Osteocyte (in vitro differentiated cells): ENCODE data around the gene PDIK1L. TPM values are rescaled to one million over a fixed set of nuclear protein-coding genes. Genes with fewer than 3 reads are reported as not detected.
"Not testable (repeated sequence)": the region's sequence is repeated elsewhere in the genome, so short reads cannot be mapped to it uniquely, and the experiment has no call there.

Experiments
- DNase-seq: peaks from one replicate; pipeline ENCODE4 v3.0.0; 2021; ENCODE audit warnings: mixed read lengths; ENCODE audit not compliant: unreplicated experiment; ENCODE audit errors: extremely low spot score
- H3K27ac Mint-ChIP-seq: one replicate; pipeline ENCODE4 v1.8.0; 2021; ENCODE audit warnings: mild to moderate bottlenecking, mixed read lengths; ENCODE audit not compliant: unreplicated experiment
- H3K27me3 Mint-ChIP-seq: one replicate; pipeline ENCODE4 v1.8.0; 2021; ENCODE audit warnings: mixed read lengths; ENCODE audit not compliant: unreplicated experiment
- H3K36me3 Mint-ChIP-seq: one replicate; pipeline ENCODE4 v1.8.0; 2021; ENCODE audit warnings: mixed read lengths; ENCODE audit not compliant: unreplicated experiment
- H3K4me1 Mint-ChIP-seq: one replicate; pipeline ENCODE4 v1.8.0; 2021; ENCODE audit warnings: mixed read lengths; ENCODE audit not compliant: unreplicated experiment
- H3K4me3 Mint-ChIP-seq: one replicate; pipeline ENCODE4 v1.8.0; 2021; ENCODE audit warnings: mild to moderate bottlenecking, moderate library complexity, mixed read lengths; ENCODE audit not compliant: unreplicated experiment
- H3K9me3 Mint-ChIP-seq: one replicate; pipeline ENCODE4 v1.8.0; 2021; ENCODE audit warnings: mixed read lengths; ENCODE audit not compliant: unreplicated experiment
- CTCF ChIP-seq: fragments of 200-600 bp; sonication (generic); IDR thresholded peaks from 2 replicates; pipeline ENCODE4 v1.5.0; 2021; ENCODE audit warnings: antibody characterized with exemption, mild to moderate bottlenecking, moderate library complexity
- total RNA-seq: library from RNA; stranded (reverse); gene quantifications from 2 replicates; pipeline ENCODE4 v1.2.1, GENCODE V29; 2021

Gene PDIK1L
- total RNA-seq, 1 donor from 2014 or later, result 7.8 TPM

- Mint-ChIP-seq H3K4me1 (no peaks in the 10 kb centered on the region), H3K27ac (no peak overlapping the region), H3K36me3 (no peaks in the 10 kb centered on the region), H3K4me3 (no peak overlapping the region), H3K9me3 (no peaks in the 10 kb centered on the region), H3K27me3 (peaks cover 47% of the 10 kb centered on the region)
- no peak for DNase-seq
- TF ChIP-seq CTCF, result no peak
Measured at GRCh38 chr1:26089125-26089524, 22.5 kb upstream of the PDIK1L start.

DNA sequence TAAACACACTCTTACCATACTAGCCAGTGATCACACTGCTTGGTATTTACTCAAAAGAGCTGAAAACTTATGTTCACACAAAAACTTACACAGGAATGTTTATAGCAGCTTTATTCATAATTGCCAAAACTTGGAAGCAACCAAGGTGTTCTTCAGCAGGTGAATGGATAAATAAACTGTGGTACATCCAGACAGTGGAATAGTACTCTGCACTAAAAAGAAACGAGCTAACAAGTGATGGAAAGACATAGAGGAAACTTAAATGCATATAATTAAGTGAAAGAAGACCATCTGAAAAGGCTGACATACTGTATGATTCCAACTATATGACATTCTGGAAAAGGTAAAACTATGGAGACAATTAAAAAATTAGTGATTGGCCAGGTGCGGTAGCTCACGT, 20.7 kb upstream of the PDIK1L start:
- Mint-ChIP-seq H3K27ac (no peak overlapping the region), H3K36me3 (no peaks in the 10 kb centered on the region), H3K27me3 (peaks cover 38% of the 10 kb centered on the region), H3K9me3 (no peaks in the 10 kb centered on the region), H3K4me3 (no peak overlapping the region), H3K4me1 (peaks cover 6% of the 10 kb centered on the region)
- TF ChIP-seq CTCF, result no peak
- no peak for DNase-seq

GRCh38 chr1:26092422-26092821, 19.2 kb upstream of the PDIK1L start:
- H3K4me1 Mint-ChIP-seq, result peaks cover 6% of the 10 kb centered on the region
- no peaks in the 10 kb centered on the region for H3K9me3 Mint-ChIP-seq
- H3K36me3 Mint-ChIP-seq, result no peaks in the 10 kb centered on the region
- no peak for TF ChIP-seq CTCF
- no peak overlapping the region for H3K4me3 Mint-ChIP-seq
- no peak overlapping the region for H3K27ac Mint-ChIP-seq
- no peak for DNase-seq
- H3K27me3 Mint-ChIP-seq, result peaks cover 30% of the 10 kb centered on the region

GRCh38 chr1:26093569-26093968, 18.1 kb upstream of the PDIK1L start:
- DNase-seq, H3K4me1 Mint-ChIP-seq, H3K4me3 Mint-ChIP-seq, H3K27ac Mint-ChIP-seq, H3K36me3 Mint-ChIP-seq, H3K9me3 Mint-ChIP-seq: not testable (repeated sequence)
- H3K27me3 Mint-ChIP-seq, result peaks cover 30% of the 10 kb centered on the region

DNA sequence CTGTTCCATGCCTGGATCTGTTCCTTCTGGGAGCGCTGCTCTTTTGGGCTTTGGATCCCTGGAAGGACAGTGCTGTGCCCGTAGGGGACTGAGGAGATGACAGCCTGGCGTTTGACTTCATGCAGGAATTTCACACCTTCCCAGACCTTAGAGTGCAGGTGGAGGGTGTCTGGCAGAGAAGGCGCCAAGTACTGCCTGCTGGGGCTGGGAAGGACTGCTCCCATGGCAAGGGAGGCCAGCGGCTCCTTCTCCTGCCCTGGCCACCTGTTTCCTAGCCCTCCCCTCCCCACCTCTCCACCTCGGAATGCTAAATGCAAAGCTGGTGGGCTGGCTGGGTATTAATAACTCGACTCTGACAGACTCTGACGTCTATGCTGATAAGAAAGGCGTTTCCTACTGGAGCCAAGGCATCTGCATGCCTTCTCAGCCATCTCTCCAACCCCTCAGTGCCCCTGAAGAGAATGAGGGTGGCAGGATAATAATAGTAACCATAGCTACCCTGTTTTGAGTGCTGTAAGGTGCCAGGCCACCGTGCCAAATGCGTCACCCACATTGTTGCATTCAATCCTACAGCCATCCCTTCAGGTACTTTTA, 17.5 kb upstream of the PDIK1L start:
- Mint-ChIP-seq H3K36me3 (no peaks in the 10 kb centered on the region), H3K9me3 (no peaks in the 10 kb centered on the region), H3K4me3 (no peak overlapping the region), H3K4me1 (peaks cover 9% of the 10 kb centered on the region), H3K27ac (no peak overlapping the region), H3K27me3 (peaks cover 30% of the 10 kb centered on the region)
- DNase-seq, result no peak
- TF ChIP-seq CTCF, result no peak
